Measurements from ENCODE around the gene MIA.
"Not testable (repeated sequence)": the region's sequence is repeated elsewhere in the genome, so short reads cannot be mapped to it uniquely, and the experiment has no call there.

MIA gene

DNA sequence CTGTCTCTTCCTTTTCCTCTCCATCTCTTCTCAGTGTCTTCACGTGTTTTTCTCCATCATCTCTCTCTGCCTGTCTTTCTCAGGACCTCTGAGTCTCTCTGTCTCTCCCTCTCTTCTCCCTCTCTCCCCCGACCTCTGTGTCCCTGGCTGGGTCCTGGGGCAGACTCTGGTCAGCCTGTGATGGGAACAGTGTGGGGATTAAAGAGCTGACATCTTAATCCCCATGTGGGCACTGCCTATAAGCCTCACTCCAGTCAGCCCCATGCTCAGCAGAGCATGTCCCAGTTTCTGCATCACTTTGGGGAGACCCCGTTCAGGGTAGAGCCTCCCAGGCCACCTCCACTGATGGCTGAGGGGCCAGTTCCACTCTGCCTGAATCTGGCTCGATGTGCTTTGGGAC lies 39.9 kb downstream of the MIA start:
- no peak for DNase-seq (ENCODE audit: low read depth)
- TF ChIP-seq, protein P1, sequence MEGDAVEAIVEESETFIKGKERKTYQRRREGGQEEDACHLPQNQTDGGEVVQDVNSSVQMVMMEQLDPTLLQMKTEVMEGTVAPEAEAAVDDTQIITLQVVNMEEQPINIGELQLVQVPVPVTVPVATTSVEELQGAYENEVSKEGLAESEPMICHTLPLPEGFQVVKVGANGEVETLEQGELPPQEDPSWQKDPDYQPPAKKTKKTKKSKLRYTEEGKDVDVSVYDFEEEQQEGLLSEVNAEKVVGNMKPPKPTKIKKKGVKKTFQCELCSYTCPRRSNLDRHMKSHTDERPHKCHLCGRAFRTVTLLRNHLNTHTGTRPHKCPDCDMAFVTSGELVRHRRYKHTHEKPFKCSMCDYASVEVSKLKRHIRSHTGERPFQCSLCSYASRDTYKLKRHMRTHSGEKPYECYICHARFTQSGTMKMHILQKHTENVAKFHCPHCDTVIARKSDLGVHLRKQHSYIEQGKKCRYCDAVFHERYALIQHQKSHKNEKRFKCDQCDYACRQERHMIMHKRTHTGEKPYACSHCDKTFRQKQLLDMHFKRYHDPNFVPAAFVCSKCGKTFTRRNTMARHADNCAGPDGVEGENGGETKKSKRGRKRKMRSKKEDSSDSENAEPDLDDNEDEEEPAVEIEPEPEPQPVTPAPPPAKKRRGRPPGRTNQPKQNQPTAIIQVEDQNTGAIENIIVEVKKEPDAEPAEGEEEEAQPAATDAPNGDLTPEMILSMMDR (conservative IDR thresholded peaks at IDR 0.05; ENCODE audit: control insufficient read depth, insufficient read depth, low read depth, low read length), result no peak
- H3K4me3 ChIP-seq (ENCODE audit: control insufficient read depth, low read depth, low read length), result no peak overlapping the region

DNA sequence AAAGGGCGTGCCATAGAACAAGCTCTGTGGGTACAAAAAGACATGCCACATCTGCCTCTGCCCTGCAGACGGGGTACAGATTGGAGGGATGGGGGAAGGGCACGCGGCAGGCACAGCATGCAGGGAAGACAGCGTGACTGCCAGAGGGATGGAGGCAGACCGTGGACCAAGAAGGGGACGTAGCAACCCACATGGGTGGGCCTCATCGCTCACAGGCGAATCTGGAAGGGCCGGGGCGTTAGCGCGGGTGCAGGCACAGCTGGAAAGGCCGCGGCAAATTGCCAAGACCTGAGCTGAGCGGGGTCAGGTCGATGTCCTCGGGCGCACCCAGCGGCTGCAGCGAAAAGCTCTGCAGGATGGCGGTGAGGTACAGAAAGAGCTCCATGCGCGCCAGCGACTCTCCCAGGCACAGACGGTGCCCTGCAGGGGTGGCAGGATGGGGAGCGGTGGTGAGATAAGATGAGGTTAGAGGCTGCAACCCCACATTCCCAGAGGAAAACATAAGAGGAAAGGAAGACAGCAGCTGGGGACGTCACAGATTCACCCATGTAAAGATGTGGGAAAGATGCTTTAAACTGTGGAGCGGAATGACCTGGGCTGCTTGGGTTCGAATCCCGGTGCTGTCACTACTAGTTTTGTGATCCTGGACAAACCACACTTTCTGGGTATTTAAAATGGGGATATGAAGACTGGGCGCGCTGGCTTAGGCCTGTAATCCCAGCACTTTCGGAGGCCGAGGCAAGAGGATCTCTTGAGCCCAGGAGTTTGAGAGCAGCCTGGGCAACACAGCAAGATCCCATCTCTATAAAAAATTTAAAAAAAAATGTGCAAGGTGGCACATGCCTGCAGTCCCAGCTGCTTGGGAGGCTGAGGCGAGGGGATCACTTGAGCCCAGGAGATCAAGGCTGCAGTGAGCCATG lies 43.4 kb downstream of the MIA start:
- DNase-seq (ENCODE audit: low read depth), result not testable (repeated sequence)
- H3K4me3 ChIP-seq (ENCODE audit: control insufficient read depth, low read depth, low read length), result peak overlapping the region; percentile 32
- TF ChIP-seq, protein P1 (conservative IDR thresholded peaks at IDR 0.05; ENCODE audit: control insufficient read depth, insufficient read depth, low read depth, low read length), result peak; percentile 3

DNA sequence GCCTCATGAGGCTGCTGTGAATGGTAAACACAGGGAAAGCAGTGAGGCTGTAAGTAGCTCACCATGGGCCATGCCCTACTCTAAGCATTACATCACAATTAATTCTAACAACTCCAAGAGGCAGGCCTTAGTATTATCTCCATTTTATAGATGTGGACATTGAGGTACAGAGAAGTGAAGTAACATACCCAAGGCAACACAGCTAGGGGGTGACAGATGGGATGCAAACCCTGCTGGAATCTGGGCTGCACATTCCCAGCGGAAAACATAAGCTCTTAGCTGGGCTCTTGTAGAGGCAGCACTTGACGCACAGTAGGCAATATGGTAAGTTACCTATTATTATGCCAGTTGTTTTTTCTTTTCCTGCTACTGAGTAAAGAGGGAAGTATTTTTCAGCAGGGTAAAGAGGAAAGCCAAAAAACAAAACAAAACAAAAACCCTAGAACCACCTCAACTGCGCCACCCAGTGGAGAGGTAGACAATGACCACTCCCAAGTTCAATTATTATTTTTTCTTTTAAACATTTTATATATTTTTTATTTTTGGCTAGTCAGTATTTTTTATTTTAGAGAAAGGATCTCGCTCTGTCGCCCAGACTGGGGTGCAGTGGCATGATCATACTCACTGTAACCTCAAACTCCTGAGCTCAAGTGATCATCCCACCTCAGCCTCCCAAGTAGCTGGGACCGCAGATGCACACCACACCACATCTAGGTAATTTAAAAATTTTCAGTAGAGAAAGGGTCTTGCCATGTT lies 44.3 kb downstream of the MIA start:
- not testable (repeated sequence) for H3K4me3 ChIP-seq (ENCODE audit: control insufficient read depth, low read depth, low read length)
- DNase-seq (ENCODE audit: low read depth), result peak; percentile 53
- TF ChIP-seq, protein P1 (conservative IDR thresholded peaks at IDR 0.05; ENCODE audit: control insufficient read depth, insufficient read depth, low read depth, low read length), result peak; percentile 71

DNA sequence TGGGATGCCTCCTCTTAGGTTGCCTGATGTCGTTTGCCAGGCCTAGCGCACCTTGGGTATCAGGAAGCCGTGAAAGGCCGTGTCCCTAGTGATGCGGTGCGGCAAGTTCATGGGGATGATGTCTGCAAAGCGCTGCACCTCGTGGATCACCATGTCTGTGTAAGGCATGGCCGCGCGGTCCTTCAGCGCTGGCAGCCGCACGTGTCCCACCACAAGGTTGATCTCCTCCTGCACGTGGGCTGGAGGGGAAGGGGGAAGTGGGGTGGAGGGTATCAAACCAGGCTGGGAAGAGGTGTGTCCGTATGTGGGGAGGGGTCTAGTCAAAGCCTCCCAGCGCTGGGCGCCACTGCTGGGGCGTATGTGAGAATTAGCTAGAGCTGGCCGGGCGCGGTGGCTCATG lies 46.8 kb downstream of the MIA start:
- H3K4me3 ChIP-seq (ENCODE audit: control insufficient read depth, low read depth, low read length), result no peak overlapping the region
- TF ChIP-seq, protein P1 (conservative IDR thresholded peaks at IDR 0.05; ENCODE audit: control insufficient read depth, insufficient read depth, low read depth, low read length), result no peak
- DNase-seq (ENCODE audit: low read depth), result no peak

DNA sequence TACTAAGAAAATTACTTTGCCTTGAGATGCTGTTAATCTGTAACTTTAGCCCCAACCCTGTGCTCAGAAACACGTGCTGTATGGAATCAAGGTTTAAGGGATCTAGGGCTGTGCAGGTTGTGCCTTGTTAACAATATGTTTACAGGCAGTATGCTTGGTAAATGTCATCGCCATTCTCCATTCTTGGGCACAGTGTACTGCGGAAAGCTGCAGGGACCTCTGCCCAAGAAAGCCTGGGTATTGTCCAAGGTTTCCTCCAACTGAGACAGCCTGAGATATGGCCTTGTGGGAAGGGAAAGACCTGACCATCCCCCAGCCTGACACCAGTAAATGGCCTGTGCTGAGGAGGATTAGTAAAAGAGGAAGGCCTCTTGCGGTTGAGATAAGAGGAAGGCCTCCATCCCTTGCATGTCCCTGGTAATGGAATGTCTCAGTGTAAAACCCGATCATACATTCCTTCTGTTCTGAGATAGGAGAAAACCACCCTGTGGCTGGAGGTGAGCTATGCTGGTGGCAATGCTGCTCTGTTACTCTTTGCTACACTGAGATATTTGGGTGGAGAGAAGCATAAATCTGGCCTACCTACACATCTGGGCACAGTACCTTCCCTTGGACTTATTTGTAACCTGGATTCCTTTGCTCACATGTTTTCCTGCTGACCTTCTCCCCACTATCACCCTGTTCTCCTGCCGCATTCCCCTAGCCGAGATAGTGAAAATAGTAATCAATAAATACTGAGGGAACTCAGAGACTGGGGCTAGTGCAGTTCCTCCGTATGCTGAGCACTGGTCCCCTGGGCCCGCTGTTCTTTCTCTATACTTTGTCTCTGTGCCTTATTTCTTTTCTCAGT lies 47.6 kb downstream of the MIA start:
- not testable (repeated sequence) for H3K4me3 ChIP-seq (ENCODE audit: control insufficient read depth, low read depth, low read length); DNase-seq (ENCODE audit: low read depth)

DNA sequence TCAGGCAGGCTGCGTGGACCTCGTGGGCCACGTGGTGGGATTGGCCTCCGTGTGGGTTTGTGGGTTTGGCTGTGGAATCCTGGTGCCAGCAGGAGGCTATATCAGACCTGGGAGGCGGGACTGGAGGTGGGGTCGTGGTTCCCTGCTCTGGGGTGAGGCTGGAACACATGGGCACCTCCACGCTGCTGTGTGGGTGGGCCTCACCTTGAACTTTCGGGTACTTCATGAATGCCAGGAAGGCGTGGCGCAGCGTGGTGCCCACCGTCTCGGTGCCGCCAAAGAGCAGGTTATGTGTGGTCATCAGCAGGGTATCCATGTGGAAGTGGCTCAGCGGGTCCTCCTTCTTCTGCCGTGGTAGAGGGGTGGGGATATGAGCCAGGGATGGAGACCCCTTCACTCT lies 49.6 kb downstream of the MIA start:
- not testable (repeated sequence) for H3K4me3 ChIP-seq (ENCODE audit: control insufficient read depth, low read depth, low read length); DNase-seq (ENCODE audit: low read depth)

DNA sequence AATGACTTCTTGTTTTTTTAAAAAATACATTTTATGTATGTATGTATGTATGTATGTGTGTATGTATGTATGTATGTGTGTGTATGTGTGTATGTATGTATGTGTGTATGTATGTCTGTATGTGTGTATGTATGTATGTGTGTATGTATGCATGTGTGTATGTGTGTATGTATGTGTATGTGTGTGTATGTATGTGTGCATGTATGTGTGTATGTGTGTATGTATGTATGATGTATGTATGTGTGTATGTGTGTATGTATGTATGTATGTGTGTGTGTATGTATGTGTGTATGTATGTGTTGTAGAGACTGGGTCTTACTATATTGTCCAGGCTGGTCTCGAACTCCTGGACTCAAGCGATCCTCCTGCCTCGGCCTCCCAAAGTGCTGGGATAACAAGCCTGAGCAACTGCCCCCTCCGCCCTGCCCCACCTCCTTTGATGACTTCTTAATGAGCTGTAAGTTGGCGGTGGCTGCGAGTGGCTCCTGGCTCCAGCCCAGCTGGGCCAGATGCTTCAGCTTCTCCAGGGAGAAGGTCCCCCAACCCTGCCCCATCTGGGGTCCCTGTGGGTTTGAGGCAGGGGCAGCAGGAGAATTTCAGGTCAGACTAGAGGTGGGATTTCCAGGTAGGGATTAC lies 50.3 kb downstream of the MIA start:
- not testable (repeated sequence) for DNase-seq (ENCODE audit: low read depth); H3K4me3 ChIP-seq (ENCODE audit: control insufficient read depth, low read depth, low read length)

DNA sequence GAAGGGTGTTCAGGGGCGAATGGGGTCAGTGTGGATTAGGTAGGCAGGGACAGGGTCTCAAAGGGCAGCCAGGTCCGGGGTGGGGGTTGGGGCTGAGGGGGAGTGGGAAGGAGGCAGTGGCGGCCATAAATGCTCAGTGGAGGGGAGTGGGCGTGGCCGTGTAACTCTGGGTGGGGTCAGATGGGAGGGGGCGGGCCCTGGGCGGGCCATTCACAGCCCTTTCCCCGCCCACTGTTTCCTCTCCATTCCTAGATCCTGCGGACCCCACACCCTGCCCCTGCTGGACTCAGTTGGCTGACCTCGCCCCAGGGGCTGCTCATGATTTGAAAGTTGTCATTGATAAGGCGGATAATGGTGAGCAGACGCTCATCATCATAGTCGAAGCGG lies 51.0 kb downstream of the MIA start:
- not testable (repeated sequence) for DNase-seq (ENCODE audit: low read depth); H3K4me3 ChIP-seq (ENCODE audit: control insufficient read depth, low read depth, low read length)

DNA sequence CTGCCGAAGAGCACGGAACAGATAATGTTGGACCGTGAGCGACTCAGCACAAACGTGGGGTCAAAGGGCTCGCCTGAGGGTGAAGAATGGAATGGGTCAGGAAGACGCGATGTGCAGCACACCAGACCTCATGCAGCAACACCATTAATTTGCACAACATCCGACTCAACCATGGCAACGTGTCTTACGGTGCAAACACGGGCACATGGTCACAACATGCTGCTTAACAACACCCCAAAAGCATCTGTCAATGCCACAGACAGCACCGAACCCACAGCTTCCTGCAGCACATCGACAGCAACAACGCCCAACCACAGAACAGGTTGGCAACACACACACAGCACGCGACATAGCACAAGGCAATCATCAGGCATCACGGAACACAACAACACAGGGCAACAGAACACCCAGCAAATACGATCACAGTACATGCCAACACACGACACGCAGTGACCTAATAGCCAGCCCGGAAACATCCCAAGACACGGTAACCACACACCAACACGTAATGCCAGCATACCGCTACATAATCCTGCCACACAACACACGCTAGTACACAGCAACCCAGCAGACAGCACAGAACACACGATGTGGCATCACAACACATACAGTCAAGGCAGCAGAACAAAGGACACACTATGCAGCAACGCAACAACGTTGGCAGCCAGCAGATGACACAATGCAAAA lies 51.5 kb downstream of the MIA start:
- DNase-seq (ENCODE audit: low read depth); H3K4me3 ChIP-seq (ENCODE audit: control insufficient read depth, low read depth, low read length): not testable (repeated sequence)

All from fibroblast of mammary gland (primary cell).